GM12872 (cell line): ENCODE data around the gene VPS37D.

Experiments used
- CTCF ChIP-seq: IDR thresholded peaks from 3 replicates; pipeline ENCODE4 v1.5.1; 2011; ENCODE audit warnings: low read depth, mild to moderate bottlenecking, low read length, moderate library complexity; ENCODE audit not compliant: insufficient read depth

VPS37D gene

DNA sequence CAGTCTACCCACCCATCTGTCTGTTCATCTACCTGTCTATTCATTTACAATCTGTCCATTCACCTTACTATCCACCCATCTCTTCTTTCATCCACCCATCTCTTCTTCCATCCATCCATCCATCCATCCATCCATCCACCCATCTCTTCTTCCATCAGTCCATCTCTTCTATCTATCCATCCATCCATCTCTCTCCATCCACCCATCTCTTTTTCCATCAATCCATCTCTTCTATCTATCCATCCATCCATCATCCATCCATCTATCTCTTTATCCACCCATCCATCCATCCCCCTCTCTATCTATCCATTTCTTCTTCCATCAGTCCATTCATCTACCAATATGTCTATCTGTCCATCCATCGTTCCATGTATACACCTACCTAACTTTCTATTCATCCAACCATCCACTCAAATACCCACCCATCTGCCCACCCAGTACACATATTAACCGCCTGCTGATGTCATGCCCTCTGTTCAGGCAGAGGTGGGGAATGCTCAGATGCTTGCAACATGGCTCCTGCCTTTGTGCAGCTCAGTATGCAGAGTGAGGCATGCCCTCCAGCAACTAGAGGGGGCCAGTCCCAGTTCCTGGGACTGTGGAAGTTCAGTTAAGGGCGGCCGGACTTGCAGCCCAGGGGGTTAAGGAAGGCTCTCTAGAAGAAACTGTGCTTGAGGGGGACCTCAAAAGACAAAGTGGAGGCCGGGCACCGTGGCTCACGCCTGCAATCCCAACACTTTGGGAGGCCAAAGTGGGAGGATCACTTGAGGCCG, 32.0 kb upstream of the VPS37D start:
- no peak for TF ChIP-seq CTCF

DNA sequence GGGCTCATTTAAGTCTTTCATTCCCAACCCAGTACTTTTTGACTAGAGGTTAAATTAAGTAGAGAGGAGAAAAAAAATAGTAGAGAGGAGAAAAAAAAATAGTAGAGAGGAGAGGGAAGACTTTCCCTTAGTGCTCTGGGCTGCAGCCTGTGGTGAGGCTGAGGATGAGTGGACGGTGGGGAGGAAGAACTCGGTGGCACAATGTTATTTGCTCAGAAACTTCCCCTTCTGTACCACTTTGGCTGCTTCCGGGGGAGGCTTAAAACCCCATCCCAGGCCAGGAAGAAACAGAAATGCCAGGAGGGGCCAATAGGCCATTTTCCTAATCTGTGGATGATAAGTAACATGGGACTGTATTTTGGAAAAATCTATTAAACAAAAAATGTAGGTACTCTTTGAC, 28.7 kb upstream of the VPS37D start:
- TF ChIP-seq CTCF, result no peak

- TF ChIP-seq CTCF, result no peak
Measured at GRCh38 chr7:73642834-73643233, 24.8 kb upstream of the VPS37D start.

DNA sequence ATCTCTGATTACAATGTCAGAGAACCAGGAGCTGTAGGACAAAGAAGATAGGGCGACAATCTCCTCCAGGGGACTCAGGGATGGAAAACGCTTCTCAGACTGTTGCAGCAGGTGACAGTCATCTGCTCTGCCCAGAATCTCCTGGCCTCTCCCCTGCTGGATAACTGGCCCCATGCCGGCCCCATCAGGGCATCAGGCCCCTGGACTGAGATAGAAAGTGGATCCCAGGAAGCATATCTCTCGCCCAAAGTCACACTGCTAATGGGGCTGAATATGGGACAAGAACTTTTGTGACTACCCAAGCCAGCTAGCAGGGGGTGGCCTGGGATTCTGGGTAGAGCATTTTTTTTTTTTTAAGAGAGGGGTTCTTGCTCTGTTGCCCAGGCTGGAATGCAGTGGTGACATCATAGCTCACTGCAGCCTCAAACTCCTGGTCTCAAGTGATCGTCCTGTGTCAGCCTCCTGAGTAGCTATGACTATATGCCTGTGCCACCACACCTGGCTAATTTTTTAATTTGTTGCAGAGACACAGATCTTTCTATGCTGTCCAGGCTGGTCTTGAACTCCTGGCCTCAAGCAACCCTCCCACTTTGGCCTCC, 22.8 kb upstream of the VPS37D start:
- no peak for TF ChIP-seq CTCF

DNA sequence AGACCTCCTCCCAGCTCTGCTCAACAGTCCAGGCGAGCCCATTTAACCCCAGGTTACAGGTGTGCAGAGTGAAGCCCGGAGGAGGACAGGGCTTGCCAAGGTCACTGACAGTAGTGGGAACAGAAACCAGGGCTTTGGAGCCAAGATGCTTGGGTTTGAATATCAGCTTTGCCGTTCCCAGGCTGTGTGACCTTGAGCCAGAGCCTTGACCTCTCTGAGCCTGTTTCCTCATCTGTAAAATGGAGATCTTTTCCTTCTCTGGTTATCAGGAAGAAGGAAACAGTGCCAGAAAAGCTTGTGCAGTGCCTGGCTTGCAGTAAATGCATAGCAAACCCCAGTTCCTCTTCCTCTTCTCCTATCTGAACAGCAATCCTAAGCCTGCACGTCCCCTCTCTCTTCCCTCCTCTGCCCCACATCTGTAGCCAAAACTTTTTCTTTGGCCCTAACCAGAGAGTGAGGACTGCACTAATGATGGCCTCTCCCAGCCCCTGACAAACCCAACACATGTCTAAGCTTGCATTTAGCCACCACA, 21.9 kb upstream of the VPS37D start:
- TF ChIP-seq CTCF, result no peak

DNA sequence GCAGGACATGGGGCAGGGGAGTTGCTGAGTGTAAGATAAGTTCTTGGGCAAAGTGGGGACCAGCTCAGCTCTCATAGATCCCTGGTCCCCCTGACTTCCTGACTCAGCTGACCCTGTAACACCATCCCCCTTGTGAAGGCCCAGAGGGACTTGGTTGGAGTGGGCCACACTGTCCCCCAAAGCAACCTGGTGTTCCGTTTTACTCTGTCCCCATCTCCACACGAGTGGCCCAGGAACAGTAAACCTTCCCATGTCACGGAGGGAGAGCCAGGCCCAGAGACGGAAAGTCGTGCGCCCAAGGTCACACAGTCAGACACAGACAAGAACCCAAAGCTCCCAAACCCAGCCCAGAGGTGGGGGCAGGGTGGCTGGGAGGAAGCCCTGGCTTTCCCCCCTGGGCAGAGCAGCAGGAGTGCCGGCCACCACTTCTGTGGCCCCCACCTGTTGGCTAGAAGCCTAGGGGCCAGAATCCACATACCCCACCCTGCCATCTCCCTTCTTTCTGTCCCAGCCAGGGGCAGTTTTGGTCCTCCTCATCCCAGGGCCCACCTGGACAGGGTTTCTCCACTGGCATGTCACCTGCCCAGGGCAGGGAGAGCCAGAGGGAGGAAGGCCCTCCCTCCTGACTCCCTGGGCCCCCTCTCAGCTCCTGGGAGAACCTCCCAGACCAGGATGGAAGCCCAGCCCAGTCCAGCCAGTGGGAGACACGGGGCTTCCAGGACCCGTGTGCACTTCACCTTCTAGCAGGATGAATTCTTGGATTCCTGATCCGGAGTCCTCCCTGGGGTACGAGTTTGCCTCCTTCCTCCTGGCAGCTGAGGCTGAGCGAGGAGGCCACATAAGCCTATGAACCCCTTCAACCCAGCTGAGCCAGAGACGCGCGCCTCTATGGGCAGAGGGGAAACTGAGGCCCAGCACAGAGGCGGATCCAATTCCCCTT, 20.6 kb upstream of the VPS37D start:
- 0 out of 3 replicates have a peak, but pooled peaks have one; percentile 6 for TF ChIP-seq CTCF
